Peyer's patch (tissue), 4 donors: ENCODE measurements around the gene GUCY1B1.

Experiments
- CTCF ChIP-seq, 6 experiments: fragments of 450-650 bp in 4 of 6; fragments of 200-600 bp in 2 of 6; sonication (generic) in 1 of 6; IDR thresholded peaks; one replicate each; pipeline ENCODE4 v1.5.1; 2017 to 2019; ENCODE audit warnings: antibody characterized with exemption in 6 of 6, mild to moderate bottlenecking in 3 of 6, moderate library complexity in 1 of 6
- POLR2A ChIP-seq, 2 donors: fragments of 450-650 bp; IDR thresholded peaks; one replicate each; pipeline ENCODE4 v1.5.1; 2017; ENCODE audit warnings: antibody characterized with exemption in 2 of 2, mild to moderate bottlenecking in 2 of 2, moderate library complexity in 2 of 2

GRCh38 chr4:155799794-155800123 is 40.9 kb downstream of the GUCY1B1 start:
- TF ChIP-seq POLR2A (IDR thresholded peaks at IDR 0.05): no peak
- TF ChIP-seq CTCF (IDR thresholded peaks at IDR 0.05): no peak
